Ishikawa (cell line): ENCODE data around the gene ZNF366.

Source experiments
- CEBPB ChIP-seq: IDR thresholded peaks from 2 replicates; pipeline ENCODE4 v1.6.1; 2012
- CREB1 ChIP-seq: IDR thresholded peaks from 2 replicates; pipeline ENCODE4 v1.6.1; 2012; ENCODE audit warnings: low read depth
- EGR1 ChIP-seq: IDR thresholded peaks from 2 replicates; pipeline ENCODE4 v1.6.1; 2012
- EP300 ChIP-seq: IDR thresholded peaks from 2 replicates; pipeline ENCODE4 v1.6.1; 2012; ENCODE audit warnings: borderline replicate concordance
- FOXM1 ChIP-seq: IDR thresholded peaks from 2 replicates; pipeline ENCODE4 v1.6.1; 2012; ENCODE audit warnings: low read depth, borderline replicate concordance
- NFIC ChIP-seq: IDR thresholded peaks from 2 replicates; pipeline ENCODE4 v1.6.1; 2012
- RAD21 ChIP-seq: IDR thresholded peaks from 2 replicates; pipeline ENCODE4 v1.6.1; 2012; ENCODE audit warnings: low read depth
- TAF1 ChIP-seq: IDR thresholded peaks from 2 replicates; pipeline ENCODE4 v1.6.1; 2012; ENCODE audit warnings: low read depth, mild to moderate bottlenecking
- TCF12 ChIP-seq: IDR thresholded peaks from 2 replicates; pipeline ENCODE4 v1.6.1; 2012; ENCODE audit warnings: low read depth
- TEAD4 ChIP-seq: IDR thresholded peaks from 2 replicates; pipeline ENCODE4 v1.6.1; 2012
- YY1 ChIP-seq: IDR thresholded peaks from 2 replicates; pipeline ENCODE4 v1.6.1; 2012; ENCODE audit warnings: low read depth
- ZBTB7A ChIP-seq: IDR thresholded peaks from 2 replicates; pipeline ENCODE4 v1.6.1; 2012; ENCODE audit warnings: low read depth
- TF ChIP-seq, protein P1 (sequence below): IDR thresholded peaks from 2 replicates; pipeline ENCODE4 v1.6.1; 2012
- TF ChIP-seq, protein P2 (sequence below): IDR thresholded peaks from 2 replicates; pipeline ENCODE4 v1.6.1; 2012; ENCODE audit warnings: low read depth, mild to moderate bottlenecking
- TF ChIP-seq, protein P3 (sequence below): IDR thresholded peaks from 2 replicates; pipeline ENCODE4 v1.6.1; 2012

Gene ZNF366

DNA sequence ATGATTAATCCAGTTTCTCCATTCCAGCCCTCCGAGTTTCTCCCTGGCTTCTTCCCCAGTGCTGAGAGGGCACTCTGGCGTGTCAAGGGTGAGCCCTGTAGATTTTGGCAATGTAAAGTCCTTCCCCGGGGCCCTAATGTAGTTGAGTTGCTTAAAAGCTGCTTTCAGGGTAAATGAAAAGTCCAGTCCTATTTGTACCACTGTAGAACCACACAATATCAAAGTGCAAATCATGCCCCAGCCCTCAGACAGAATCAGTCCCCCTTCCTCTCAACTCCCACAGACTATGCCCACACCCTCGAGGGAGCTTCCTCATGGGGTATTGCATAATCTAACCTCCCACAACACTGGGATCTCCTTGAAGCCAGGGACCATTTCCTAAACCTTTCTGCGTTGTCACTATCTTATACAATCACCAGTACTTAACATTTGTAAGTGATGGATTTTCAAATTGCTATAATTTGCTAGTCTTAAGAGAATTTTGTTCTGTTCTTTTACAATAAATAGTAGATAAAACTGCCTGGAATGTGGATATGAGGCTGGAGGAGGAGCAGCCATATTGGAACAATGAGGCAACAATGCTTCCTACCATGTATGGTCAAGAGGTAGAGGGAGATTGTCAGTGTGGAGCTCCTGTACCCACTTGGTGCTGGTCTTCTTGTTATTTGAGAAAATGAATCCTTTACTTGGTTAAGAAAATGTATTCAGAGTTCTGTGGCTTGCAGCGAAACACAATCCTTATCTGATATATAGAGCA is 34.4 kb downstream of the ZNF366 start:
- TF ChIP-seq EGR1 (no peak), TCF12 (no peak), CEBPB (no peak), TAF1 (no peak), FOXM1 (no peak), CREB1 (no peak), NFIC (no peak)
- TF ChIP-seq, protein P1, sequence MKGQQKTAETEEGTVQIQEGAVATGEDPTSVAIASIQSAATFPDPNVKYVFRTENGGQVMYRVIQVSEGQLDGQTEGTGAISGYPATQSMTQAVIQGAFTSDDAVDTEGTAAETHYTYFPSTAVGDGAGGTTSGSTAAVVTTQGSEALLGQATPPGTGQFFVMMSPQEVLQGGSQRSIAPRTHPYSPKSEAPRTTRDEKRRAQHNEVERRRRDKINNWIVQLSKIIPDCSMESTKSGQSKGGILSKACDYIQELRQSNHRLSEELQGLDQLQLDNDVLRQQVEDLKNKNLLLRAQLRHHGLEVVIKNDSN = no peak
- TF ChIP-seq, protein P2, sequence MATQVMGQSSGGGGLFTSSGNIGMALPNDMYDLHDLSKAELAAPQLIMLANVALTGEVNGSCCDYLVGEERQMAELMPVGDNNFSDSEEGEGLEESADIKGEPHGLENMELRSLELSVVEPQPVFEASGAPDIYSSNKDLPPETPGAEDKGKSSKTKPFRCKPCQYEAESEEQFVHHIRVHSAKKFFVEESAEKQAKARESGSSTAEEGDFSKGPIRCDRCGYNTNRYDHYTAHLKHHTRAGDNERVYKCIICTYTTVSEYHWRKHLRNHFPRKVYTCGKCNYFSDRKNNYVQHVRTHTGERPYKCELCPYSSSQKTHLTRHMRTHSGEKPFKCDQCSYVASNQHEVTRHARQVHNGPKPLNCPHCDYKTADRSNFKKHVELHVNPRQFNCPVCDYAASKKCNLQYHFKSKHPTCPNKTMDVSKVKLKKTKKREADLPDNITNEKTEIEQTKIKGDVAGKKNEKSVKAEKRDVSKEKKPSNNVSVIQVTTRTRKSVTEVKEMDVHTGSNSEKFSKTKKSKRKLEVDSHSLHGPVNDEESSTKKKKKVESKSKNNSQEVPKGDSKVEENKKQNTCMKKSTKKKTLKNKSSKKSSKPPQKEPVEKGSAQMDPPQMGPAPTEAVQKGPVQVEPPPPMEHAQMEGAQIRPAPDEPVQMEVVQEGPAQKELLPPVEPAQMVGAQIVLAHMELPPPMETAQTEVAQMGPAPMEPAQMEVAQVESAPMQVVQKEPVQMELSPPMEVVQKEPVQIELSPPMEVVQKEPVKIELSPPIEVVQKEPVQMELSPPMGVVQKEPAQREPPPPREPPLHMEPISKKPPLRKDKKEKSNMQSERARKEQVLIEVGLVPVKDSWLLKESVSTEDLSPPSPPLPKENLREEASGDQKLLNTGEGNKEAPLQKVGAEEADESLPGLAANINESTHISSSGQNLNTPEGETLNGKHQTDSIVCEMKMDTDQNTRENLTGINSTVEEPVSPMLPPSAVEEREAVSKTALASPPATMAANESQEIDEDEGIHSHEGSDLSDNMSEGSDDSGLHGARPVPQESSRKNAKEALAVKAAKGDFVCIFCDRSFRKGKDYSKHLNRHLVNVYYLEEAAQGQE = no peak

DNA sequence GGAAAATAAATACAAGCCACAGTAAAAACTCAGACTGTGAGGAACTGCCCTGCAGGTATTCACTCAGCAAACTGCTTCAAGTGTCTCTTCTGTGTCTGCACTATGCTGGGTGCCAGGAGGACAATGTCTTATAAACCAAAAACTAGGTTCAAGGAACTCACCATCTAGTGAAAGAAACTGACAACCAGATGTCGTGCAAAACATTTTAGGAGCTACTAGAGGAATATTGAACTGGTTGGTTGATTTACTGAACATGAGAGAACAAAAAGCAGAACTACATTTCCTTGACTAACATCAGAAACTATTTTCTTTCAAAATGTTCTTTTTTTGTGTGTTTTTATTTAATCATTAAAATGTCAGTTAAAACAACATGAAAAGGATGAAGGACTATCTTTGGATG is 35.2 kb downstream of the ZNF366 start:
- TF ChIP-seq, protein P1 = no peak
- TF ChIP-seq, protein P2 = no peak
- TF ChIP-seq NFIC = no peak
- TF ChIP-seq EP300 = no peak
- TF ChIP-seq CEBPB = no peak
- no peak for TF ChIP-seq EGR1
- no peak for TF ChIP-seq FOXM1
- TF ChIP-seq TCF12 = no peak
- no peak for TF ChIP-seq RAD21
- no peak for TF ChIP-seq TAF1
- no peak for TF ChIP-seq CREB1
- TF ChIP-seq YY1 = no peak
- TF ChIP-seq TEAD4 = no peak
- TF ChIP-seq, protein P3, sequence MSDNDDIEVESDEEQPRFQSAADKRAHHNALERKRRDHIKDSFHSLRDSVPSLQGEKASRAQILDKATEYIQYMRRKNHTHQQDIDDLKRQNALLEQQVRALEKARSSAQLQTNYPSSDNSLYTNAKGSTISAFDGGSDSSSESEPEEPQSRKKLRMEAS = no peak
- no peak for TF ChIP-seq ZBTB7A

DNA sequence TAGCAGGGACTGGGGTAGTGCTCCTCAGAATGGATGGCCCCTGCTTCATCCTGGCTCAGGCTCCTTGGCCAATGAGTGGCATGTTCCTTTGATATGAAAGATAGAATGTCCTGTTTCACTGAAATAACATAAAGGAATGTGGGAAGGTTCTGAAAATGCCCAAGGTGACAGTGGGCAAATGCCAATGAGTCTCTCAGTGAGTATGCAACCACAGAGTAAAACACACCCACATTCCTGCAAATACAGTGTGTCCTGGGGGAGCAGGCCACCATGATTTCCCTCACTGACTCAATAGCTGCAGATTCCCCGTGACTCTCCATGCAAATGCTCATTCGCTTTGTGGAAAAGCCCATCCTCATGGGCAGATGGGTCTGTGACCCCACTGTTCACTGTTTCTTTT is 36.4 kb downstream of the ZNF366 start:
- TF ChIP-seq TEAD4 (peak; percentile 21; the same call in 1 of the 2 replicates), EP300 (no peak)

DNA sequence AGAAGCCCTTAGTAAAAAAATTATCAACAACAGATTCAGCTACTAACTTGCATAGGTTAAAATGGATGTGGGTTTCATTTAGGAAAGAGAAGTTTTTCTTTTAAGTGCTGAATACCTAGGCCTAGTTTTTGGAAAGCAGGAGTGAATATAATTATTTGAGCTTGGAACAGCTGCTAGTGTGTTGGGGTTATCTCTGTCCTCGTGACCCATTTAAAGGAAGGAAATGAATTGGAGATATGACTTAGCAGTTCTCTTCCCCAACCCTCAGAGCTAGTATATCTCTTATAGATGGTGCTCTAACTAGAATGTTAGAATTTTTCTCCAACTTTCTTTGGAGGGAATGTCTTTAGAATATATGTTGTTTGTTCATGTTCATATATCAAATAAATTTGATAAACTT is 38.6 kb downstream of the ZNF366 start:
- no peak for TF ChIP-seq TAF1
- no peak for TF ChIP-seq ZBTB7A
- TF ChIP-seq CEBPB = no peak
- TF ChIP-seq EGR1 = no peak
- TF ChIP-seq NFIC = no peak

DNA sequence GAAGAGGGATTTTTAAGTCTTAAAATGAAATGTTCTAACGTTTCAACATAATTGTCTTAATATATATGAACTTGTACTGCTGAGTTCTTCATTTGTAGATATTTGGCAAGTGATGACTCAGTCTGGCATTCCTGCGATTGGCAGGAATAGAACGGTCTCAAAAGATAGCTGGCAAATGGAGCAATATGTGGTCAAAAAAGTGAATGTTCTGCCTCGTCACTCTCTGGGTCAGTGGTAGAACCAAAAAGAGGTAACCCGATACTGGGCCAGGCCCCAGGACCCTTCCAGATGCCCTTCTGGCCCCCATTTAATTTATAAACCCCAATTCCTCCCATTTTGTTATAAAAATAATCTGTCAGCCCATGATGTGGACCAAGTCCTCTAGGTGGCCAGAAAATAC is 39.2 kb downstream of the ZNF366 start:
- TF ChIP-seq, protein P3 = no peak
- TF ChIP-seq RAD21 (no peak), FOXM1 (no peak), EP300 (no peak), ZBTB7A (no peak), TCF12 (no peak), CEBPB (no peak)

DNA sequence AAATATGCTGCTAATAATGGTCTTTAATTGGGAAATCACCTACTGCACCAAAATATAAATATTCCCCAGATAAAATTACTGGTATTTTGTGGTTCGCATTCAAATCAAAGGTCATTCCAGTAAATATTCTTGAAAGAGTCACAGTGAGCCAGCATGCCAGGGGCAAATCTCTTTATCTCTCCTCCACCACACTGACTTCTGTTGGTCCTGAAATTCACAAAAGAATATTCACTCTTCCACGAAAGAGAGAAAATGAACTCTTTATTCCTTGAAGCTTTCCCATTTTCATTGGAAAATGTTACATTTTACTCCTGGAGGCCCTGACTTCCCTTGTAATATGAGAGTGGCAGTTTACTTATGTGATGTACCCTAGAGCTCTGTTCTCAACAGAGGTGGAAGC is 39.7 kb downstream of the ZNF366 start:
- no peak for TF ChIP-seq CREB1
- TF ChIP-seq TCF12 = no peak
- TF ChIP-seq, protein P2 = no peak
- no peak for TF ChIP-seq YY1
- no peak for TF ChIP-seq EP300
- no peak for TF ChIP-seq TAF1
- TF ChIP-seq TEAD4 = no peak
- TF ChIP-seq, protein P3 = no peak
- no peak for TF ChIP-seq CEBPB
- TF ChIP-seq ZBTB7A = no peak
- TF ChIP-seq NFIC = no peak
- no peak for TF ChIP-seq EGR1
- no peak for TF ChIP-seq FOXM1
- TF ChIP-seq RAD21 = no peak
- TF ChIP-seq, protein P1 = no peak
